Caco-2 (cell line): ENCODE data around the gene DYRK3. TPM values are rescaled to one million over a fixed set of nuclear protein-coding genes. Genes with fewer than 3 reads are reported as not detected.

Experiments used
- BruUV-seq: library from RNA; stranded (reverse); fragments of 400-500 nt; replicated peaks from 2 replicates; lab custom pipeline; 2021; lab: Mats Ljungman, UMichigan
- CTCF ChIA-PET: fragments of 300-600 bp; sonication (Branson Sonifier 250); formaldehyde crosslinking; loops from one replicate; lab custom pipeline; 2022; ENCODE audit warnings: antibody characterized with exemption; lab: Charles Lee
- POLR2A ChIA-PET: fragments of 300-600 bp; sonication (Branson Sonifier 250); formaldehyde crosslinking; loops from one replicate; lab custom pipeline; 2022; ENCODE audit warnings: antibody characterized with exemption; lab: Charles Lee
- DNase-seq, 2 experiments: peaks; one replicate each; pipeline versions ENCODE4 v3.0.0 to v3.0.0-alpha.2; 2020 to 2022
- H3K27me3 ChIP-seq: replicated peaks from 2 replicates; pipeline ENCODE4 v1.6.0; 2011; ENCODE audit warnings: low read length; ENCODE audit not compliant: control insufficient read depth, insufficient read depth
- H3K36me3 ChIP-seq: 2 replicates; pipeline ENCODE4 v1.5.1; 2011; ENCODE audit warnings: low read length; ENCODE audit not compliant: control insufficient read depth, insufficient read depth
- H3K4me1 ChIP-seq: fragments of 250-450 bp; sonication (Bioruptor Pico); 2 replicates; pipeline ENCODE4 v1.5.1; 2020; ENCODE audit warnings: mild to moderate bottlenecking
- H3K4me3 ChIP-seq: 2 replicates; pipeline ENCODE4 v1.5.1; 2011; ENCODE audit warnings: low read depth, mild to moderate bottlenecking, control low read depth, low read length
- H3K9me3 ChIP-seq: fragments of 250-450 bp; sonication (Bioruptor Pico); 2 replicates; pipeline ENCODE4 v1.5.1; 2020; ENCODE audit warnings: mild to moderate bottlenecking, moderate library complexity
- H3K27ac Mint-ChIP-seq: one replicate; pipeline ENCODE4 v1.8.0; 2022; ENCODE audit warnings: mixed read lengths; ENCODE audit not compliant: unreplicated experiment
- H3K27me3 Mint-ChIP-seq: one replicate; pipeline ENCODE4 v1.8.0; 2022; ENCODE audit warnings: mixed read lengths; ENCODE audit not compliant: insufficient read depth, unreplicated experiment
- H3K36me3 Mint-ChIP-seq: one replicate; pipeline ENCODE4 v1.8.0; 2022; ENCODE audit warnings: mild to moderate bottlenecking, mixed read lengths; ENCODE audit not compliant: insufficient read depth, unreplicated experiment
- H3K4me1 Mint-ChIP-seq: one replicate; pipeline ENCODE4 v1.8.0; 2022; ENCODE audit warnings: low read depth, mixed read lengths; ENCODE audit not compliant: unreplicated experiment
- H3K4me3 Mint-ChIP-seq: one replicate; pipeline ENCODE4 v1.8.0; 2022; ENCODE audit warnings: mild to moderate bottlenecking, moderate library complexity, mixed read lengths; ENCODE audit not compliant: unreplicated experiment
- H3K9me3 Mint-ChIP-seq: one replicate; pipeline ENCODE4 v1.8.0; 2022; ENCODE audit warnings: mixed read lengths; ENCODE audit not compliant: unreplicated experiment
- intact Hi-C: fragments of 100-400 bp; cut with micrococcal nuclease; formaldehyde crosslinking; loops from one replicate; pipeline ENCODE4 v1.10.0; 2022; ENCODE audit not compliant: unreplicated experiment
- total RNA-seq: library from RNA; stranded (reverse); gene quantifications from 2 replicates; pipeline ENCODE4 v1.2.3, GENCODE V29; 2022
- TF ChIP-seq, protein P1 (sequence below), 2 experiments: fragments of 200-600 bp in 1 of 2; IDR thresholded peaks; 1 replicate in 1 of 2; 2 replicates in 1 of 2; pipeline versions ENCODE4 v1.5.1 to v1.8.0; 2011 to 2022; ENCODE audit warnings: antibody characterized with exemption in 1 of 2, control low read depth in 1 of 2, inconsistent platforms in 1 of 2, low read depth in 1 of 2, low read length in 1 of 2, mild to moderate bottlenecking in 1 of 2, moderate library complexity in 1 of 2; ENCODE audit not compliant: insufficient read depth in 1 of 2, severe bottlenecking in 1 of 2, unreplicated experiment in 1 of 2

The DYRK3 gene
- total RNA-seq, 1 experiment from 2014 or later, result not detected

DNA sequence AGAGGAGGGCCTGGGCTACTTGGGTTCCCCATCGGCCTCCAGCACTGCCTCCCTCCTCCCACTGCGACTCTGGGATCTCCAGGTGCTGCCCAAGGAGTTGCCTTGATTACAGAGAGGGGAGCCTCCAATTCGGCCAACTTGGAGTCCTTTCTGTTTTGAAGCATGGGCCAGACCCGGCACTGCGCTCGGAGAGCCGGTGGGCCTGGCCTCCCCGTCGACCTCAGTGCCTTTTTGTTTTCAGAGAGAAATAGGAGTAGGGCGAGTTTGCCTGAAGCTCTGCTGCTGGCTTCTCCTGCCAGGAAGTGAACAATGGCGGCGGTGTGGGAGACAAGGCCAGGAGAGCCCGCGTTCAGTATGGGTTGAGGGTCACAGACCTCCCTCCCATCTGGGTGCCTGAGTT is 47.4 kb upstream of the DYRK3 start:
- TF ChIP-seq, protein P1, sequence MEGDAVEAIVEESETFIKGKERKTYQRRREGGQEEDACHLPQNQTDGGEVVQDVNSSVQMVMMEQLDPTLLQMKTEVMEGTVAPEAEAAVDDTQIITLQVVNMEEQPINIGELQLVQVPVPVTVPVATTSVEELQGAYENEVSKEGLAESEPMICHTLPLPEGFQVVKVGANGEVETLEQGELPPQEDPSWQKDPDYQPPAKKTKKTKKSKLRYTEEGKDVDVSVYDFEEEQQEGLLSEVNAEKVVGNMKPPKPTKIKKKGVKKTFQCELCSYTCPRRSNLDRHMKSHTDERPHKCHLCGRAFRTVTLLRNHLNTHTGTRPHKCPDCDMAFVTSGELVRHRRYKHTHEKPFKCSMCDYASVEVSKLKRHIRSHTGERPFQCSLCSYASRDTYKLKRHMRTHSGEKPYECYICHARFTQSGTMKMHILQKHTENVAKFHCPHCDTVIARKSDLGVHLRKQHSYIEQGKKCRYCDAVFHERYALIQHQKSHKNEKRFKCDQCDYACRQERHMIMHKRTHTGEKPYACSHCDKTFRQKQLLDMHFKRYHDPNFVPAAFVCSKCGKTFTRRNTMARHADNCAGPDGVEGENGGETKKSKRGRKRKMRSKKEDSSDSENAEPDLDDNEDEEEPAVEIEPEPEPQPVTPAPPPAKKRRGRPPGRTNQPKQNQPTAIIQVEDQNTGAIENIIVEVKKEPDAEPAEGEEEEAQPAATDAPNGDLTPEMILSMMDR (IDR thresholded peaks at IDR 0.05; ENCODE audit: insufficient read depth in 1 of 2, low read depth in 1 of 2, low read length in 1 of 2, severe bottlenecking in 1 of 2, unreplicated experiment in 1 of 2), result no peak
- H3K27me3 Mint-ChIP-seq, result no peaks in the 10 kb centered on the region
- Histone ChIP-seq H3K27me3 (no peaks in the 10 kb centered on the region), H3K4me1 (no peaks in the 10 kb centered on the region), H3K9me3 (no peaks in the 10 kb centered on the region), H3K4me3 (no peak overlapping the region), H3K36me3 (no peaks in the 10 kb centered on the region; the same call in 1 of the 2 replicates)
- H3K4me3 Mint-ChIP-seq, result no peak overlapping the region
- no peak overlapping the region for H3K27ac Mint-ChIP-seq
- ChIA-PET CTCF (interaction anchor here (0.6 to 1.1 kb wide), 2 partner anchors 24 to 43 kb away, joined by 4 to 6 read pairs; partner anchors contain the start of gene EIF2D), POLR2A (no interaction called here)
- no peaks in the 10 kb centered on the region for H3K4me1 Mint-ChIP-seq
- DNase-seq, result no peak
- H3K9me3 Mint-ChIP-seq, result no peaks in the 10 kb centered on the region
- intact Hi-C loops, result no loop called here
- peaks cover 13% of the 10 kb centered on the region for H3K36me3 Mint-ChIP-seq
- BruUV-seq, result no TSS peak

DNA sequence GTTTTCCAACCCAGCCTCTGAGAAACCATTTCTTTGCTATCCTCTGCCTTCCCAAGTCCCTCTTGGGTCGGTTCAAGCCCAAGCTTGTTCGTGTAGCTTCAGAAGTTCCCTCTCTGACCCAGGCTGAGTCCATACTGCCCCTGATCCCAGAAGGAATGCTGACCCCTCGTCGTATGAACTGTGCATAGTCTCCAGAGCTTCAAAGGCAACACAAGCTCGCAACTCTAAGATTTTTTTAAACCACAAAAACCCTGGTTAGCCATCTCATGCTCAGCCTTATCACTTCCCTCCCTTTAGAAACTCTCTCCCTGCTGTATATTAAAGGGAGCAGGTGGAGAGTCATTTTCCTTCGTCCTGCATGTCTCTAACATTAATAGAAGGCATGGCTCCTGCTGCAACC is 46.8 kb upstream of the DYRK3 start:
- H3K36me3 ChIP-seq, result no peaks in the 10 kb centered on the region; the same call in 1 of the 2 replicates
- H3K27me3 ChIP-seq, result no peaks in the 10 kb centered on the region
- no peaks in the 10 kb centered on the region for H3K27me3 Mint-ChIP-seq
- POLR2A ChIA-PET, result no interaction called here
- no peak for DNase-seq
- intact Hi-C loops, result no loop called here
- H3K9me3 Mint-ChIP-seq, result no peaks in the 10 kb centered on the region
- no peak overlapping the region for H3K27ac Mint-ChIP-seq
- TF ChIP-seq, protein P1 (IDR thresholded peaks at IDR 0.05; ENCODE audit: insufficient read depth in 1 of 2, low read depth in 1 of 2, low read length in 1 of 2, severe bottlenecking in 1 of 2, unreplicated experiment in 1 of 2), result no peak
- H3K4me3 ChIP-seq, result no peak overlapping the region
- CTCF ChIA-PET, result interaction anchor here (0.6 kb wide), 1 partner anchor 24 kb away, joined by 4 read pairs; the partner anchor contains the start of gene EIF2D
- H3K9me3 ChIP-seq, result no peaks in the 10 kb centered on the region
- peaks cover 13% of the 10 kb centered on the region for H3K36me3 Mint-ChIP-seq
- no peaks in the 10 kb centered on the region for H3K4me1 ChIP-seq
- H3K4me3 Mint-ChIP-seq, result no peak overlapping the region
- no TSS peak for BruUV-seq
- no peaks in the 10 kb centered on the region for H3K4me1 Mint-ChIP-seq

DNA sequence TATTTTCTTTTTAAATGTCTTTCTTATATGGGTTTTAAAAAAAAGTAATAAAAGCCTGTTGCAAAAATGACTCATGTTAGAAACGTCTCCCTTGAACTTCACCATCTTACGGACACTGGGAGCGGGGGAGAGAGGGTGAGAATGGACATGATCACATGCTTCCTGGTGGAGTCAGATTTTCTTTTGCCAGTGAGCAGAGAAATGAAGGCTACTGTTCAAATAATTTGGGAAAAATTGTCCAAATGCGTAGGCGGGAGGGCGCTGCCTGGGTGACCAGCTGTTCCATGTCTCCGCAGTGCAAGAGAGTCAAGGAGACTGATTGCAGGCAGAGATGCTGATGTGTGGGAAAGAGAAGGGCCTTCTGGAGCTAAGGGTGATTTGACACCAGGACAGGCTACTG is 46.1 kb upstream of the DYRK3 start:
- POLR2A ChIA-PET, result no interaction called here
- Mint-ChIP-seq H3K27me3 (no peaks in the 10 kb centered on the region), H3K36me3 (peaks cover 13% of the 10 kb centered on the region), H3K27ac (no peak overlapping the region), H3K4me1 (no peaks in the 10 kb centered on the region), H3K9me3 (no peaks in the 10 kb centered on the region), H3K4me3 (no peak overlapping the region)
- H3K9me3 ChIP-seq, result no peaks in the 10 kb centered on the region
- DNase-seq, result no peak
- TF ChIP-seq, protein P1 (IDR thresholded peaks at IDR 0.05; ENCODE audit: insufficient read depth in 1 of 2, low read depth in 1 of 2, low read length in 1 of 2, severe bottlenecking in 1 of 2, unreplicated experiment in 1 of 2), result no peak
- no TSS peak for BruUV-seq
- no peak overlapping the region for H3K4me3 ChIP-seq
- no peaks in the 10 kb centered on the region for H3K4me1 ChIP-seq
- no peaks in the 10 kb centered on the region for H3K27me3 ChIP-seq
- CTCF ChIA-PET, result no interaction called here
- H3K36me3 ChIP-seq, result no peaks in the 10 kb centered on the region; the same call in 1 of the 2 replicates
- intact Hi-C loops, result no loop called here
